Ovary (tissue), 3 donors: ENCODE measurements around the gene ENPP7.

Source experiments
- CTCF ChIP-seq, 3 donors: fragments of 450-650 bp in 2 of 3; fragments of 200-600 bp in 1 of 3; IDR thresholded peaks; one replicate each; pipeline versions ENCODE4 v1.5.1 to v1.8.0; 2016 to 2022; ENCODE audit warnings: antibody characterized with exemption in 3 of 3, mild to moderate bottlenecking in 1 of 3
- EP300 ChIP-seq: sonication (generic); formaldehyde crosslinking; IDR thresholded peaks from one replicate; pipeline ENCODE4 v1.6.1; 2017; ENCODE audit warnings: antibody characterized with exemption
- POLR2A ChIP-seq: fragments of 450-650 bp; IDR thresholded peaks from one replicate; pipeline ENCODE4 v1.6.1; 2017; ENCODE audit warnings: antibody characterized with exemption, mild to moderate bottlenecking, moderate library complexity
- donor health status: DM: no; HTN: no; CAD: no.

- TF ChIP-seq CTCF (IDR thresholded peaks at IDR 0.05) (no peak), POLR2A (no peak), EP300 (no peak)
Measured at GRCh38 chr17:79735096-79735495, 4.4 kb downstream of the ENPP7 start.
